Loucy (cell line): ENCODE results near the gene KRTDAP.

Experiments used
- CTCF ChIP-seq: fragments of 200-600 bp; sonication (generic); conservative IDR thresholded peaks from 2 replicates; pipeline ENCODE4 v1.5.1; 2014; ENCODE audit warnings: mild to moderate bottlenecking, antibody characterized with exemption, low read length
- EZH2phosphoT487 ChIP-seq: fragments of 200-600 bp; IDR thresholded peaks from 2 replicates; pipeline ENCODE4 v1.6.1; 2018; ENCODE audit warnings: antibody characterized with exemption, mild to moderate bottlenecking, moderate library complexity, borderline replicate concordance

- no peak for TF ChIP-seq CTCF
- no peak for TF ChIP-seq EZH2phosphoT487
Measured at GRCh38 chr19:35439921-35440320, 50.3 kb downstream of the KRTDAP start.
